Stimulated activated naive B cell treated with anti-CD40 and anti-IgM and Interleukin-4, amounts not matched to agents 10 μg/mL and 1 μg/mL and 100 μg/mL, for 72 hours (primary cell): ENCODE measurements around the gene EPHA4.

Source experiments
- ATAC-seq, 2 donors: fragments of 150-1000 bp; cut with Tn5 transposase; replicated peaks; 2 replicates each; pipeline ENCODE4 v1.10.0; 2021; ENCODE audit warnings: moderate library complexity in 1 of 2
- DNase-seq: peaks from one replicate; pipeline ENCODE4 v3.0.0; 2021
- H3K27ac Mint-ChIP-seq: one replicate; pipeline ENCODE4 v1.8.0; 2022; ENCODE audit warnings: mild to moderate bottlenecking, mixed read lengths
- H3K27me3 Mint-ChIP-seq, 2 donors: one replicate each; pipeline ENCODE4 v1.8.0; 2022; ENCODE audit warnings: mixed read lengths in 2 of 2
- H3K36me3 Mint-ChIP-seq, 2 donors: one replicate each; pipeline ENCODE4 v1.8.0; 2022; ENCODE audit warnings: mixed read lengths in 2 of 2, mild to moderate bottlenecking in 1 of 2
- H3K4me1 Mint-ChIP-seq, 2 donors: one replicate each; pipeline ENCODE4 v1.8.0; 2022; ENCODE audit warnings: mixed read lengths in 2 of 2, mild to moderate bottlenecking in 1 of 2
- H3K4me3 Mint-ChIP-seq, 2 donors: one replicate each; pipeline ENCODE4 v1.8.0; 2022; ENCODE audit warnings: mild to moderate bottlenecking in 2 of 2, mixed read lengths in 2 of 2, moderate library complexity in 1 of 2
- H3K9me3 Mint-ChIP-seq, 2 donors: one replicate each; pipeline ENCODE4 v1.8.0; 2022; ENCODE audit warnings: mixed read lengths in 2 of 2, mild to moderate bottlenecking in 1 of 2

The EPHA4 gene

GRCh38 chr2:221541131-221541735 lies 30.9 kb downstream of the EPHA4 start:
- no peak for DNase-seq
- ATAC-seq, result no peak
- peaks cover 0 to 11% of the 10 kb centered on the region in 2 donors for H3K27me3 Mint-ChIP-seq
- H3K4me3 Mint-ChIP-seq, result no peak overlapping the region
- H3K4me1 Mint-ChIP-seq, result no peaks in the 10 kb centered on the region
- H3K36me3 Mint-ChIP-seq, result no peaks in the 10 kb centered on the region
- no peaks in the 10 kb centered on the region for H3K9me3 Mint-ChIP-seq
- H3K27ac Mint-ChIP-seq, result peak overlapping the region; percentile 63

GRCh38 chr2:221539246-221539645 lies 32.9 kb downstream of the EPHA4 start:
- Mint-ChIP-seq H3K4me3 (no peak overlapping the region), H3K36me3 (no peaks in the 10 kb centered on the region), H3K27ac (no peak overlapping the region), H3K27me3 (peaks cover 0 to 11% of the 10 kb centered on the region in 2 donors), H3K9me3 (no peaks in the 10 kb centered on the region), H3K4me1 (no peaks in the 10 kb centered on the region)
- no peak for ATAC-seq
- no peak for DNase-seq

GRCh38 chr2:221535824-221536223 lies 36.3 kb downstream of the EPHA4 start:
- H3K4me3 Mint-ChIP-seq, result no peak overlapping the region
- no peak for ATAC-seq
- H3K27me3 Mint-ChIP-seq, result peaks cover 0 to 6% of the 10 kb centered on the region in 2 donors

GRCh38 chr2:221533299-221533698 lies 38.8 kb downstream of the EPHA4 start:
- Mint-ChIP-seq H3K4me1 (no peaks in the 10 kb centered on the region), H3K36me3 (no peaks in the 10 kb centered on the region), H3K27me3 (no peaks in the 10 kb centered on the region), H3K4me3 (no peak overlapping the region), H3K9me3 (no peaks in the 10 kb centered on the region), H3K27ac (no peak overlapping the region)
- ATAC-seq (no peak), DNase-seq (no peak)

More at GRCh38 chr2:221535824-221536223, 36.3 kb downstream of the EPHA4 start:
- Mint-ChIP-seq H3K36me3 (no peaks in the 10 kb centered on the region), H3K4me1 (no peaks in the 10 kb centered on the region), H3K9me3 (no peaks in the 10 kb centered on the region), H3K27ac (no peak overlapping the region)
- DNase-seq, result no peak

- DNase-seq, result no peak
- Mint-ChIP-seq H3K36me3 (no peaks in the 10 kb centered on the region), H3K9me3 (no peaks in the 10 kb centered on the region), H3K27me3 (no peaks in the 10 kb centered on the region), H3K4me3 (no peak overlapping the region), H3K4me1 (peaks cover 0 to 3% of the 10 kb centered on the region in 2 donors), H3K27ac (no peak overlapping the region)
- no peak for ATAC-seq
Observed at GRCh38 chr2:221532641-221533040, 39.5 kb downstream of the EPHA4 start.

GRCh38 chr2:221530653-221531037 lies 41.5 kb downstream of the EPHA4 start:
- Mint-ChIP-seq H3K27ac (no peak overlapping the region), H3K4me3 (no peak overlapping the region), H3K9me3 (no peaks in the 10 kb centered on the region), H3K36me3 (no peaks in the 10 kb centered on the region), H3K27me3 (no peaks in the 10 kb centered on the region), H3K4me1 (peaks cover 5% of the 10 kb centered on the region in 2 donors)
- ATAC-seq, result no peak
- DNase-seq, result no peak

GRCh38 chr2:221529943-221530652 lies 42.0 kb downstream of the EPHA4 start:
- no peaks in the 10 kb centered on the region for H3K27me3 Mint-ChIP-seq
- H3K4me1 Mint-ChIP-seq, result peaks cover 5% of the 10 kb centered on the region in 2 donors
- no peak overlapping the region for H3K27ac Mint-ChIP-seq
- H3K9me3 Mint-ChIP-seq, result no peaks in the 10 kb centered on the region
- H3K36me3 Mint-ChIP-seq, result no peaks in the 10 kb centered on the region
- ATAC-seq (no peak), DNase-seq (no peak)
- H3K4me3 Mint-ChIP-seq, result peak overlapping the region in 1 of 2 donors; percentile 42

GRCh38 chr2:221529177-221529942 lies 42.7 kb downstream of the EPHA4 start:
- no peaks in the 10 kb centered on the region for H3K27me3 Mint-ChIP-seq
- no peak overlapping the region for H3K27ac Mint-ChIP-seq
- no peak for DNase-seq
- no peak for ATAC-seq
- peaks cover 5 to 6% of the 10 kb centered on the region in 2 donors for H3K4me1 Mint-ChIP-seq
- H3K4me3 Mint-ChIP-seq, result peak overlapping the region in 1 of 2 donors; percentile 42
- H3K36me3 Mint-ChIP-seq, result no peaks in the 10 kb centered on the region
- no peaks in the 10 kb centered on the region for H3K9me3 Mint-ChIP-seq

- H3K36me3 Mint-ChIP-seq, result no peaks in the 10 kb centered on the region
- DNase-seq (no peak), ATAC-seq (no peak)
- H3K27ac Mint-ChIP-seq, result no peak overlapping the region
- H3K27me3 Mint-ChIP-seq, result no peaks in the 10 kb centered on the region
- no peaks in the 10 kb centered on the region for H3K9me3 Mint-ChIP-seq
- no peak overlapping the region for H3K4me3 Mint-ChIP-seq
- H3K4me1 Mint-ChIP-seq, result peaks cover 5 to 12% of the 10 kb centered on the region in 2 donors
Observed at GRCh38 chr2:221527776-221528309, 44.3 kb downstream of the EPHA4 start.

GRCh38 chr2:221524158-221524557 lies 47.9 kb downstream of the EPHA4 start:
- Mint-ChIP-seq H3K4me1 (peaks cover 12 to 17% of the 10 kb centered on the region in 2 donors), H3K27me3 (no peaks in the 10 kb centered on the region), H3K4me3 (no peak overlapping the region), H3K27ac (no peak overlapping the region), H3K9me3 (peaks cover 3 to 4% of the 10 kb centered on the region in 2 donors), H3K36me3 (no peaks in the 10 kb centered on the region)
- ATAC-seq (peak; percentile 43 to 53), DNase-seq (no peak)

GRCh38 chr2:221521233-221521845 lies 50.8 kb downstream of the EPHA4 start:
- Mint-ChIP-seq H3K4me1 (peaks cover 7 to 12% of the 10 kb centered on the region in 2 donors), H3K4me3 (no peak overlapping the region), H3K9me3 (peaks cover 3 to 4% of the 10 kb centered on the region in 2 donors), H3K27me3 (no peaks in the 10 kb centered on the region), H3K36me3 (no peaks in the 10 kb centered on the region), H3K27ac (no peak overlapping the region)
- DNase-seq (no peak), ATAC-seq (no peak)

GRCh38 chr2:221518935-221519625 lies 53.0 kb downstream of the EPHA4 start:
- DNase-seq (no peak), ATAC-seq (no peak)
- Mint-ChIP-seq H3K4me1 (peaks cover 3 to 12% of the 10 kb centered on the region in 2 donors), H3K4me3 (no peak overlapping the region), H3K9me3 (peaks cover 3 to 4% of the 10 kb centered on the region in 2 donors), H3K27ac (no peak overlapping the region), H3K27me3 (no peaks in the 10 kb centered on the region), H3K36me3 (no peaks in the 10 kb centered on the region)

GRCh38 chr2:221518201-221518934 lies 53.7 kb downstream of the EPHA4 start:
- no peak for DNase-seq
- Mint-ChIP-seq H3K27me3 (no peaks in the 10 kb centered on the region), H3K4me3 (no peak overlapping the region), H3K36me3 (no peaks in the 10 kb centered on the region), H3K9me3 (peaks cover 3 to 4% of the 10 kb centered on the region in 2 donors), H3K27ac (no peak overlapping the region), H3K4me1 (peaks cover 0 to 12% of the 10 kb centered on the region in 2 donors)
- peak; percentile 53 to 62 for ATAC-seq
